Lung microvascular endothelial cell (primary cell): Measurements from ENCODE around the gene TREX2. TPM values are rescaled to one million over a fixed set of nuclear protein-coding genes. Genes with fewer than 3 reads are reported as not detected.

Source experiments
- DNase-seq, 2 donors: peaks; one replicate each; pipeline versions ENCODE4 v3.0.0 to v3.0.0-alpha.2; 2010; ENCODE audit warnings: low read depth in 2 of 2
- total RNA-seq: library from RNA; depleted of rRNA; stranded (reverse); fragments of >200 nt; gene quantifications from 2 replicates; pipeline ENCODE4 v1.2.1, GENCODE V29; 2014

TREX2 gene
- total RNA-seq, 1 donor from 2014 or later: 7.7 TPM

DNA sequence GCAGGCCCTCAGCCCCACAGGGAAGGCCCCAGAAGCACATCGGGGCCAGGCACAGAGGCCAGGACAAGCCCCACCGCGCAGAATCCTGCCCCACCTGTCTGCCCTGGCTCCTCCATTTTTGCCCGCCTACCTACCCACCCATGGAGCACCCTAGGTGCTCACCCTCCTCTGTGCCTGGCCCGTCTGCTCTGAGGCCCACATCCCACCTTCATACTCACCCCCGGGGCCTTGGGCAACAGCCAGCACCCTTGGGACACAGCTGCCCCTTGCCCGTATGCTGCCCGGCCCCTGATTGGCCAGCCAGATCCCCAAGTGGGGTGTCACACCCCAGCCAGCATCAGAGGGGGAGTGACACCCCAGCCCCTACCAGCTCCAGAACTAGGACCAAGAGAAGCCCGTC, 10.8 kb upstream of the TREX2 start:
- DNase-seq: no peak

DNA sequence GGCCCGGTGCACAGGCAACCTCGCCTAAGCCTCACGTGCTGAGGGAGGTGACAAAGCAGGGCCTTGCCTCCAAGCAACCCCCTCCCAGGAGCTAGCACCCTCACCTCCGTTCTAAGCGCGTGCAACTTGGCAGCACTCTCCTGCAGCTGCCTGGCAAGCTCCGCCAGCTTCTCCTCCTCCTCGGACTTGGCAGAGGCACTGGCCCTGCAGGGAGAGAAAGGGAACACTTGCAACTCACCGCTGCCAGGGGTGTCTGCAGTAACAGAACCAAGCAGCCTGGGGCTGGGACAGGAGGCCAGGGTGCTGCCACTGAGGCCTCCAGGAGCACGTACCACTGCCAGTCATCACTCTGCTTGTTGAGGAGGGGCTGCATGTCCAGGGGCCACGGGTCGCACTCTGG, 10.3 kb upstream of the TREX2 start:
- no peak for DNase-seq

DNA sequence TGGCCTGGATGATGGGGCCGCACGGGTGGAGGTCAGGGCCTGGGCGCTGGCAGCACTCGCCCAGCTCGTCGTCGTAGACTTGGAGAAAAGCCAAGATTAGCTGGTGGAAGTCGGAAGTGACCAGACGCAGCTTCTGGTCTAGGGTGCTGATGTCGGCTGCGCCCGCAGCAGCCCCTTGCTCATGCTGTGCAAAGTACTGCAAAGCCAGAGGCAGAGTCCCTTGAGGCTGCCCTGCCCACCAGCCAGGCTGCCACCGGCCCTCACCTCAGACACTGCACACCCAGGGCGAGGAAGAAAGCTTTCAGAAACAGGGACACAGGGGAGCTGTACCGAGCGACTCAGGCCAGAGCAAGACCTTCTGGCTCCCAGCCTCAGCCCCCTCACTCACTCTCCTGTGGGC, 9.7 kb upstream of the TREX2 start:
- no peak for DNase-seq

DNA sequence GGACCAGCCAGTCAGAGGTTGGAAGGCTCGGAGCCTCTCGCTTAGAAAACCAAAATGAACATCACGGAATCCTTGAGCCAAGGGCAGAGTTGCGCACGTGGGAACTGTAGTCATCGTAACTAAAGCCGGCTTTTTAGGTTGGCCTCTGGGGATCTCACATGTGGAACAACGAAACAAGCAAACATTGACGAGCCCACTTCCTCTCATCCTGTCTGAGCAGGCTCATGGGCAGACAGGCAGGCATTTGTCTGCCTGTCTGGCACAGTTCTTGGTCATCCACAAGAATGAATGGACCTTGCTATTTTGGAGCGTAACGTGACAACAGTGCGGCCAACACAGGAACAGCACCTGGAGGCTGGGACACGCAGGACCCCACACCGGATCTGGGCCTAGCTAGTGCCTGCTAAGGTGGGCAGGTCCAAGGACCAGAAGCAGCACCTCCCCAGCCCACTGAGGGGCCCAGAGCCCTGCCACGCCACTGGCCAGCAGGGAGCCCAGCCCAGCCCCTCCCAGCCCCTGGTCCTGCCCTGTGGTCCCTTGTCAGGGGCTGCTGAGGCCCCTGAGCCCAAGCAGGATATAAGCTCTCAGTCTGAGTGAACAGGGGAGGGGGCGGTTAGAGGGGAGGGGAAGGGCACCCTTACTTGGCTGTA, 9.2 kb upstream of the TREX2 start:
- DNase-seq: no peak

DNA sequence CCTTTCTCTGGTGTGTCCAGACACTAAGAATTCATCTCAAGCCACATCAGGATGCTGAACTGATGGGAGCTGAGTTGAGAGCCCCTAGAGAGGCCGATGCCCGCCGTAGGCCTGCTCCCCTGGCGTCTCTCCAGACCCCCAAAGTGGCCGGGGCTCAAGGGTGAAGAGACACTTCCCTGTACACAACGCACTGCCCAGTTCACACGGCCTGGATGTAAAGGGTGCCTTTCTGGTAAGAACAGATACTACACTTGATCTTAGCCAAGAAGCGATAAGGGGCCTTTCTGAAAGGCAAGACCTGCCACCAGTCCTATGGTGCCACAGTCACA, 5.1 kb upstream of the TREX2 start:
- no peak for DNase-seq

DNA sequence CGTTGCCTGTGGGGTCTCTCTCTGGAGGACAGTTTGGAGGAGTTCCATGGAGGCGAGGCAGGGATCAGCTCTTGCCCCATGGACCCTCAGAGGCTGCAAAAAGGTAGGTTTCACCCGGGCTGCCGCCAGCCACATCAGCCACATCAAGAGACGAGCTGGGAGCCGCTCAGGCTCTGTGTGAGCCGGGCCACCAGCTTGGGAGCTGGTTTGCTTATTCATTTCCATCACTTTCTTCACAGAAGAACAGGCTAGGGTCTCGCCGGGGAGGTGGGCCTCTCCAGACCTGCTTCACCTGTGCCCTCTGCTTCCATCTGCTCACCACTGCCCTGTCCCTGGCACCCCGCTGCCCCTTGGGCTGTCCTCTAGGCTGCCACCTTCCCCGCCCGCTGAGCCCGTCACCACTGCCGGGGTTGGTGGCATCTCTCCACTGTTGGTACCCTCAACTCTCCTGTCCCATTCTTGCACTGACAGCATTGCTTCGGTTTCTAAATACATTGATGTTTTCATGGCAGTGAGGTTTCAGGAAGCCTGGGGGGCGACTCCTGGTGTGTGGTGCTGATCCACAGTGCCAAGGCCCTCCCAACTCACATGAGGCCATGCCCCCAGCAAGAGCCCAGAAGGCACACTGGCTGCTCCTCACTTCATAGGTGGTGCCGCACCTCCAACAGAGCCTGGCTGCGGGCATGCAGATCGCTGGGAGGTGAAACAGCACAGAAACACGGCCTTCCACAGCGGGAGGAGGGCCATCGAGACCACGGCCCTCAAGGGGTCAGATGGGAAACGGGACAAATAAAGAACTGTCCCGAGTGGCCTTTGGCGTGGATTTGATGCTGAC, 4.5 kb upstream of the TREX2 start:
- DNase-seq: no peak

DNA sequence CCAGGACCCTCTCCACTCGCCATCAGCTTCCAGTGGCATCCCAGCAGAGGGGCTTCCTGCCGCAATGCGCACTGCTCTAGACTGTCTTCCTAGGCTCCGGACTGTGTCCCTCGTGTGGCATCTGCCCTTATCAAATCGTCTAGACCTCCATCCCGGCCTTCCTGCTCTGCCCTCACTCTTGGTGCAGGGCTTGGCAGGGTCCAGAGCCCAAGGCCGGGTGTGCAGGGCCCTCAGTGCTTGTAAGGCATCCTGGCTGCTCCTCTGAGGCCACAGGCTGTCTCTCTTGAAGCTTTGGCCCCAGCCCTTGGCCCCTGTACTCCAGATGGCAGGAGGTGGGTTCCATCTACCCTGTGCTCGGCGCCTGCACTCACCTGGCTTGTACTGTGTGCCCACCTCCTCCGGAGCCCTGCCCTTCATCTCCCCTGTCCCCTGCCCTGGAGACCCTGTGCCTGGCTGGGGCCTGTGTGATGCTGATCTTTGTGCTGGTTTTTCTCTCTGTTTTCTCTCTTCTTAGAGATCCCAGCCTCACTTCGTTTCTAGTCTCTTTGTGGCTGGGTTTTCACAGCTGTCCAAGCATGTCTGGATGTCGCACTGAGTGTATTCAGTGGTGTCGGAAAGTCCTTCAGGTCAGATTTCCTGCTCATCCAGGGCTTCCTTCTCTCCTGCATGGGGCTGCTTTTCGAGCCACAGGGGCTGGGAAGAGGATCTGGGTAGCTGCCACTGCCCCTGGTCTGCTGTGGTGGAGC, 3.7 kb upstream of the TREX2 start:
- DNase-seq: no peak

DNA sequence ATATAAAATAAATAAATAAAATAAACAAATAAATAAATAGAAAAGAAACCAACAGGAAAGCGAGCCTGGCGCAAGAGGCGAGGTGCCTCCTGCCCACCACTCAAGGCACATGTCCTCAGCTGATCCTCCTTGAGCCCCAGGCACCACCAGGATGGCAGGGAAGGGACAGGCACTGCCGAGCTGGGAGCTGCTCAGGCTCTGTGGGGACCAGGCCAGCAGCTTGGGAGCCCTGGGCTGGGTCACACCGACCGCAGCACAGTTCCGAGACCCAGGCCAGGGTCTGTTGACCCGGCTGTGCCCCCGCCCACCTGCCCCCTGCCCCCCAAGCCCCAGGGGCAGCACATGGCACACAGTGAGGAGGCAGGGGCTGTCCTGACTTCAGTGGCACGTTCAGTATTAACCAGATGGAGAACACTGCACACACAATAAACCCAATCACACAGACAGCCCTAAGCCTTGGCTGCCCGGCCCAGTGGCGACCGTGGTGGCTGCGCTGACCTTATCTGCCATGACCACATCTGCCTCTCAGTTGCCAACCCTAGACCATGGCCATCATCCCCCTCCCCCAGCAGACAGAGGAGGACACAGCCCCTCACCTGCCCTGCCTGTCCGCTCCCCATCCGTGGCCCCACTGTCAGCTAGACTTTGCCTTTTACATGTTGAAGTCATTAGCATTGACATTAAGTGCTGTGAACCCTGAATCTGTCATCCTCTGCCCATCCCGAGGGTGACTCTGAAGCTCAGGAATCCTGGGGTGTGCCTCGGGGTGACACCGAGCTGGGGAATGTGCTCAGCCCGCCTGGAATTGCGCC, 2.9 kb upstream of the TREX2 start:
- no peak for DNase-seq

DNA sequence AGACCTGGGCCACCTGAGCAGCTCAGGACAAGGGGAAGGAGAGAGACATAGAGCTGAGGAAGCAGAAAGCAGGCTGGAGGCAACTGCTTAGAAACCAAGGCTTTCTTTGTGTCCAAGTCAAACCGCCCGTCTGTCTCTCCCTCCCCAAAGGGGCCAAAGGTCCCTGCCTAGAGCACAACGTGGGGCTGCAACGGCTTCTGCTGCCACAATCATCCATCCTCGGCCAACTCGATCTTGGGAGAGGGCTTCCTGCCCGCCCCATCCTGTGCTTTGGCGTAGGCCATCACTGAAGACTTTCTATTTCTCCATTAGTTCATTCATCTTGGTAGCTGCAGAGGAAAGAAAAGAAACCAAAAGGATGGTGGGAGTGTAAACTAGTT, 1.7 kb upstream of the TREX2 start:
- DNase-seq: no peak

DNA sequence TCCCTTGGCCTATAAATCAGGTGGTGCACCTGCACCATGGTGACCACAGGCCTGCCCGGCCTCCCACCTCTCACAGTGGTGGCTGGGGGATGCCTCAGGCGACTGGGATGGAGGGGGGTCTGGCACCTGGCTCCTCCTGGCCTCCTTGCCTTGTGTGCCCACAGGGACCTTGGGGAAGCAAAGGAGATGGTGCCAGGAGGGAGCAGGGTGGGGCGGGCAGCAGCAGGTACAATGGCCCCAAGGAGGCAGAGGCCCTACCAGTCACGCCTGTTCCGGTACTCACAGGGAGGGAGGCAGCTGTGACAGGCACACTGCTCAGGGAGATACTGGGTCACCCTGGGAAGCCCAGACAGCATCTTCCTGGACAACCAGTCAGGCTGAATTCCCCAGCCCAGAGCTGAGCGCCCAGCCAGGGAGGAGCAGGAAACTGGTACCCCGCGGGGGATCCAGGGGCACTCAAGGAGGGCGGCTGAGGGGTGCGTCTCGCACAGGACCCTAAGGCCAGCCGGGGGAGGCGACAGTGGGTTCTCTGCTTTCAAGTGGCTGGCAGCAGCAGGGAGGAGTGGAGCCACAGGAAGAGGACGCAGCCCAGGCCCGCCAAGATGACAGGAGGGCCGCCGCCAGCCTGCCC, 1.2 kb upstream of the TREX2 start:
- DNase-seq: no peak

DNA sequence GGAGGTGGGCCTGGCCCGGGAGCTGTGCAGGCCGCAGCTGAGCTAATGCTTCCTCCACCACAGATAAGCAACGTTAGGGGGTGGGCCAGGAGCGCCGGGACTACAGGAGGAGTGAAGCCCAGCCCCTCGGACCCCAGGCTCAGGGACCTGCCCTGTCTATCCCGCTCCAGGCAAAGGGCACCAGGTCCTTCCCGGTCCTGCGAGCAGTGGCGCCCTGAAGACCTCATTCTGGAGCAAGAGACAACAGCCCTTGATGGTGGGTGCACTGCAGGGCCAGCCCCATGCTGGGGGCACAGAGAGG, 730 bp upstream of the TREX2 start:
- no peak for DNase-seq

DNA sequence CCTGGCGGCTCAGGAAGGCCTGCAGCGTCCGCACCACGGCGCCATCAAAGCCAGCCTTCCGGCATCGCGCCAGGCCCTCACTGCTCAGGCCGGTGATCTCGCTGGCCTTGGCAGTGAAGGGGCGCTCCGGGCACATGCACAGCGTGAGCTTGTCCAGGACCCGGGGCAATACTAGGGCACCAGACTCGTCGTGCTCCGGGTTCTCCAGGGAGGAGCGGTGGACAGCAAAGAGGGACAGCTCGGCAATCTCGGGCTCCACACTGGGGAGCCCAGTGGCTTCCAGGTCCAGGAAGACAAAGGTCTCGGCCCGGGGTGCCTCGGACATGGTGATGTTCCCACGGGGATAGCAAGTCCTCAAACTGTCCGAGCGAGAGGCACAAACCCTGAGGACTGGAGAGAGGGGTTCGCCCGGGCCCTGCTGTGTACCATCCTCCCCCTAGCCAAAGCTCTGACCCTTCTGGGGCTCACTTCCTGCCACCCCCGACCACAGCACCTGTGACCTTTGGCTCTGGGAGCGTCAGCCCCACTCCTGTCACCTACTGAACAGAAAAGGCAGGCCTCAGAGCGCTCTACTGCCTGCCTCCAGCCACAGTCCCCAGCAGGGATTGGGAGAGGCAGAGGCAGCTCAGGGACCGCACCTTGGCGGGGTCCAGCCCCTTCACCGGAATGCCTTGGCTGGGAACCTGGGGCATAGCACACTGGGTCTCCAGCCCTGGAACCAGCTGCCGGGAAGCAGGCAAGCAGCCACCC, 575 bp downstream of the TREX2 start:
- no peak for DNase-seq

DNA sequence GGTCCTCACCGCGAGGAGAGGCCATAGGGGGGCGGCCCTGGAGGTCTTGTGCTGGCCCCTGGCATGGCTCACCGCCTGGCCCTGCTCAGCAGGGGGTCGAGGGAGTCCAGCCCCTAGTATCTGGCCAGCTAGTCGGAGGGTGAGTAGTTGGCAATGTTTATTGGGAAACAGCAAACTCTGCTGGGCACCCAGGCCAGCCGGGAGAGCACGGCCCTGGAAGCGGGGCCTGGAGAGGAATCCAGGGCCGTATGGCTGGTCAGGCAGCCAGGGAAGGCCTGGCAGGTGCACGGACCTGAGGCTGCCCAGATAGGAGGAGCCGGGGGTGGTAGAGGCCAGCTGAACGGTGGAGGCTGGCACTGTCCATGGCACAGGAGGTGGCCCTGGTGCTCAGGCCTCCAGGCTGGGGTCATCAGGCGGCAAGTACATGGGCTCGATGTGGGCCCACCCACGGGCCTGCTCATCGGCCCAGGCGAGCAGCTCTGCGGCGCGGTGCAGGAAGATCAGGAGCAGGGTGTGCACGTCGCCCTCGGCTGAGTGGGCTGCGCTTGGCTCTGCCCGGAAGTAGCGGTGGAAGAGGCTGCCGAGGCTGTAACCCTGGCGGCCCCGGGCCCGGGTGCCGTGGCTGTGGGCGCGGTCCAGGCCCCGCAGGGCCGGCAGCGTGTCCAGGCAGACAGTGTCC, 1.4 kb downstream of the TREX2 start:
- no peak for DNase-seq

DNA sequence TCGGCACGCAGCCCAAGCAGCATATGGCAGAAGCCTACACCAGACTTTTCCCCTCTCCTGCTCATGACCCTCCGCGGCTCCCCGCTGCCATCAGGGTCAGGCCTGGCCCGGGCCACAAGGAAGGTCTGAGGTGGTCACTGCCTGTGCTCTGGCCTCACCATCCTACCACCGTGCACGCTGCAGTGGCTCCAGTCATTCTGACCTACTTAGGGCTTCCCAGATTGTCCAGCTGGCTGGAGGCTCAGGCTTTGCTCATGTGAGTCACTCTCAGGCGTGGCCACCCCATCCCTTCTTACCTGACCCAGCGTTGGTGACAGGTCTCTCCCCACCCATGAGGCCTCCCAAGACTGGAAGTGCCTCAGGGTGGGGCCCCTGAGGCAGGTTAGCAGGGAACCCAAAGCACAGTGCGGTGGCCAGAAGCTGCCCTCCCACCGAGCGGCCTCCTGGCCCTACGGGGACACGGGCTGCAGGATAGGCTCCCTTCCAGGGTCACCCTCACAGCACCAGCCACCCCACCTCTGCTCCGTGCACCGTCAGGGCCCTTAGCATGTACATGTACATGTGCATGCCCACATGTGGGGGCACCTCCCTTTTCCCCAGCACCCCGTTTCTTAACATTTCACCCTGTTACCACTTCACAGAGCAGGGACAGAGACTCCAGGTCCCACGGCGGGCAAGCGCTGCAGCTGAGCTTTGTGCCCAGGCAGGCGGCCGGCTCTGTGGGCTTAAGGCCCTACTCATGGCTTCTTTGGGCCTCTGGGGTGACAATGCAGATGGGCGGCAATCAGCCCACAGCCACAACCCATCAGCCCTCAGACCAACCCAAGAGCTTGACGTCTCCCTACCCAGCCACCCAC, 2.2 kb downstream of the TREX2 start:
- DNase-seq: no peak

DNA sequence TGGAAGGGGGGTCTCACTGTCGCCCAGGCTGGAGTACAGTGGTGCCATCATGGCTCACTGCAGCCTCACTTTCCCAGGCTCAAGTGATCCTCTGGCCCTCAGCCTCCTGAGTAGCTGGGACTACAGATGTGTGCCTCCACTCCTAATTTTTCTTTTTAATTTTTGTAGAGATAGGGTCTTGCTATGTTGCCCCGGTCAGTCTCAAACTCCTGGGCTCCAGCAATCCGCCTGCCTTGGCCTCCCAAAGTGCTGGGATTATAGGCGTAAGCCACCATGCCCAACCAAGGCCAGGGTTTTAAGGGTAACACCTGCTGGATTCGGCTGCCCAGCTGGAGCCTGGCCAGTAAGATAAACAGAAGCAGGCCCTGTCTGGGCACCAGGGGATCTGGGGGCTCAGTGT, 3.4 kb downstream of the TREX2 start:
- no peak for DNase-seq

DNA sequence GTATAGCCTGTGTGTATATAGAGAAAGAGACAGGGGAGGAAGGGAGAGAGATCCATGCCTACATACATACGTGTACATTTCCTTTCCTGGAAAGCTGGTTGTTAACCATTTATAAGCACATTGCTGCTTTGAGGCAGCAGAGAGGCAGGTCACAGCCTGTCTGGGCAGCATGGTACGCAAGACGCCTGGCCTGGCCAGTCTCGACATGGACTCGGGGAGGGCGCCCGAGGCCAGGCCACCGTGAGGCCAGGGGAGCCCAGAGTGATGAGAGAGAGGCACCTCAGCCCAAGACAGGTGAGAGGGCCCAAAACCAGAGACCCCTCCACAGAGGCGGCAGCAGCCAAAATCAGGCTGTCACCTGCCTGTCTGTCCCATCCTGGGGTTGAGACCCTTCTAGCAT, 3.9 kb downstream of the TREX2 start:
- no peak for DNase-seq

DNA sequence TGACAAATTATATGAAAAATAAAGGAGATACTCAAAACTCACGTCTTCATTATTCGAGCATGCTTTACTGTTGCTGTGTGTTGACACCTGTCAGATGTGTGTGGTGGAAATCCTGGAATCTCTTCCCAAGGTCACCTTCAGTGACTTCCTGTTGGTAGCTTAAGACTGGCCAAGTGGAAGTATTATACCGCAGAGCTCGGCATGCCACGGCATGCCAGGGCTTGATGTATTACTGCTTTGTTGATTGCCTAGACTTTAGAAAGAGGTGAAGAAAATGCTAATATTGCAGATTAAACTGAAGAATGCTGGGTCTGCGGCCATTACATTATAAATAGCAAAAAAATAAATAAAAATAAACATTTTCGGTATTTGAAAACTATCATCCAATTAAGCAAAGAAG, 4.6 kb downstream of the TREX2 start:
- DNase-seq: no peak

DNA sequence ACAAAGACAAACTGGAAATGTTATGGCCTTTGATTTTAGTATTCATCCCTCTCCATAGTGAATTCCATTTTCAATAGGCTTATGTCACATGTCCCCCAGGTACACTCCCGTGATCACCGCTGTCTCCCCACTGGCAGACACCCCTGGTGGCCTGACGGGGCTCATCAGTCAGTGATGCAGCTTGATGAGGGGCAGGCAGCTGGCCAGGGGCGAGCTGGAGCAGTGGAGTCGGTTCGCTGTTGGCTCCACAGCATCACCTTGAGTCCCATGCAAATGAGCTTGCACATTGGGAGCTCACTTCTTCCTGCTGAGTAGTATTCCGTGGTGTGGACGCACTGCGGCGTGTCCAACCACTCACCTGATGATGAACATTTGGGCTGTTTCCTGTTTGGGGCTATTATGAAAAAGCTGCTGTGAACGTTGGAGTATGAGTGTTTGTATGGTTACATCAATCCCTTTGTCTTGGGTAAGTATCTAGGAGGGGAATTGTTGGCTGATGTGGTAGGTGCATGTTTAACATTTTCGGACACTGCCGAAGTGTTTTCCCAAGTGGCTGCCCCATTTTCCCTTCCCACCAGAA, 5.2 kb downstream of the TREX2 start:
- DNase-seq: no peak

DNA sequence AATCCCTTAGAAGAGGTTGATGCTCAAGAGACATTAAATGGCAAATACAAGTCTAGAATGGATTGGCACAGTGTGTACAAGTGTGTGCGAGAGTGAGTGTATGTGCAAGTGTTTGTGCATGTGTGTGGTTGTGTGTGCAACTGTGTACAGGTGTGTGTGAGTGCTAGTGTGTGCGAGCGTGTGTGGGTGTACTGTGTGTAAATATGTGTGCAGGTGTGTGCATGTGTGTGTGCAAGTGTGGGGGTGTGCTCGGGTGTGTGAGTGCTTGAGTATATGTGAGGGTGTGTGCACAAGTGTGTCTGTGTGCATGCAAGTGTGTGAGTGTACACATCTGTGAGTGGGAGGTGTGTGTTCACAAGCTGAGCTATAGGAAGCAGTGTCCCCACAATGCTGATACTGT, 5.9 kb downstream of the TREX2 start:
- no peak for DNase-seq
